ENCODE data around the gene TMEM30B.

Gene TMEM30B

GRCh38 chr14:61288720-61289119 is 7.6 kb upstream of the TMEM30B start:
- no peak for DNase-seq (ENCODE audit: low read depth)
- no peak for TF ChIP-seq CTCF (IDR thresholded peaks at IDR 0.05; ENCODE audit: low read depth, low read length, missing control alignments)
- in situ Hi-C loops (cut with HindIII; ENCODE audit: low sequenced_read_pairs) = no loop called here
- no peak overlapping the region for H3K4me3 ChIP-seq (ENCODE audit: low read depth, low read length)

GRCh38 chr14:61288228-61288627 is 7.1 kb upstream of the TMEM30B start:
- no peak overlapping the region for H3K4me3 ChIP-seq (ENCODE audit: low read depth, low read length)
- no peak for TF ChIP-seq CTCF (IDR thresholded peaks at IDR 0.05; ENCODE audit: low read depth, low read length, missing control alignments)
- no peak for DNase-seq (ENCODE audit: low read depth)
- in situ Hi-C loops (cut with HindIII; ENCODE audit: low sequenced_read_pairs) = no loop called here

- H3K4me3 ChIP-seq (ENCODE audit: low read depth, low read length) = no peak overlapping the region
- DNase-seq (ENCODE audit: low read depth) = no peak
- TF ChIP-seq CTCF (IDR thresholded peaks at IDR 0.05; ENCODE audit: low read depth, low read length, missing control alignments) = no peak
- in situ Hi-C loops (cut with HindIII; ENCODE audit: low sequenced_read_pairs) = no loop called here
These were observed 6.1 kb upstream of the TMEM30B start for GRCh38 chr14:61287196-61287595.

- no peak for TF ChIP-seq CTCF (IDR thresholded peaks at IDR 0.05; ENCODE audit: low read depth, low read length, missing control alignments)
- no peak for DNase-seq (ENCODE audit: low read depth)
- in situ Hi-C loops (cut with HindIII; ENCODE audit: low sequenced_read_pairs) = no loop called here
- no peak overlapping the region for H3K4me3 ChIP-seq (ENCODE audit: low read depth, low read length)
These were observed 4.2 kb upstream of the TMEM30B start for GRCh38 chr14:61285364-61285763.

GRCh38 chr14:61284001-61284400 is 2.9 kb upstream of the TMEM30B start:
- no peak for DNase-seq (ENCODE audit: low read depth)
- H3K4me3 ChIP-seq (ENCODE audit: low read depth, low read length) = no peak overlapping the region
- TF ChIP-seq CTCF (IDR thresholded peaks at IDR 0.05; ENCODE audit: low read depth, low read length, missing control alignments) = no peak
- in situ Hi-C loops (cut with HindIII; ENCODE audit: low sequenced_read_pairs) = no loop called here

GRCh38 chr14:61282746-61283145 is 1.6 kb upstream of the TMEM30B start:
- in situ Hi-C loops (cut with HindIII; ENCODE audit: low sequenced_read_pairs) = no loop called here
- DNase-seq (ENCODE audit: low read depth) = no peak
- no peak overlapping the region for H3K4me3 ChIP-seq (ENCODE audit: low read depth, low read length)
- TF ChIP-seq CTCF (IDR thresholded peaks at IDR 0.05; ENCODE audit: low read depth, low read length, missing control alignments) = no peak

- H3K4me3 ChIP-seq (ENCODE audit: low read depth, low read length) = no peak overlapping the region
- TF ChIP-seq CTCF (IDR thresholded peaks at IDR 0.05; ENCODE audit: low read depth, low read length, missing control alignments) = no peak
- DNase-seq (ENCODE audit: low read depth) = no peak
- in situ Hi-C loops (cut with HindIII; ENCODE audit: low sequenced_read_pairs) = no loop called here
These were observed 774 bp upstream of the TMEM30B start for GRCh38 chr14:61281948-61282275.
